DOHH2 (cell line): ENCODE measurements around the gene PTPN7.

Experiments used
- H3F3A ChIP-seq: fragments of 200-600 bp; sonication (generic), shearing (Covaris generic); 2 replicates; pipeline ENCODE4 v1.6.0; 2016; ENCODE audit warnings: antibody characterized with exemption, mild to moderate bottlenecking; ENCODE audit not compliant: control insufficient read depth, insufficient read depth
- H3K27ac ChIP-seq: fragments of 200-600 bp; sonication (generic); 2 replicates; pipeline ENCODE4 v1.5.1; 2014; ENCODE audit warnings: low read depth, mild to moderate bottlenecking, low read length, moderate library complexity
- H3K27me3 ChIP-seq: fragments of 200-600 bp; sonication (generic); 2 replicates; pipeline ENCODE4 v1.6.1; 2014; ENCODE audit warnings: mild to moderate bottlenecking, low read length, mixed read lengths; ENCODE audit not compliant: control insufficient read depth
- H3K36me3 ChIP-seq: fragments of 200-600 bp; sonication (generic); 2 replicates; pipeline ENCODE4 v1.6.1; 2014; ENCODE audit warnings: mild to moderate bottlenecking, low read length, moderate library complexity, mixed read lengths; ENCODE audit not compliant: control insufficient read depth
- H3K4me1 ChIP-seq: fragments of 200-600 bp; sonication (generic); 2 replicates; pipeline ENCODE4 v1.6.1; 2014; ENCODE audit warnings: mild to moderate bottlenecking, low read length, mixed read lengths; ENCODE audit not compliant: control insufficient read depth
- H3K4me2 ChIP-seq: fragments of 200-600 bp; sonication (generic); 2 replicates; pipeline ENCODE4 v1.6.0; 2014; ENCODE audit warnings: mild to moderate bottlenecking, low read length, moderate library complexity
- H3K4me3 ChIP-seq: fragments of 200-600 bp; sonication (generic); 2 replicates; pipeline ENCODE4 v1.5.1; 2014; ENCODE audit warnings: mild to moderate bottlenecking, low read length, mixed read lengths
- H3K79me2 ChIP-seq: fragments of 200-600 bp; sonication (generic); 2 replicates; pipeline ENCODE4 v1.6.1; 2014; ENCODE audit warnings: mild to moderate bottlenecking, low read length, mixed read lengths; ENCODE audit not compliant: control insufficient read depth
- H3K9me2 ChIP-seq: fragments of 200-600 bp; sonication (generic); replicated peaks from 2 replicates; pipeline ENCODE4 v1.6.1; 2014; ENCODE audit warnings: mild to moderate bottlenecking, low read length, mixed read lengths; ENCODE audit not compliant: control insufficient read depth
- H3K9me3 ChIP-seq: fragments of 200-600 bp; sonication (generic); 2 replicates; pipeline ENCODE4 v1.6.1; 2014; ENCODE audit warnings: antibody characterized with exemption, low read length, mixed read lengths; ENCODE audit not compliant: control insufficient read depth, insufficient read depth
- H4K20me1 ChIP-seq: fragments of 200-600 bp; sonication (generic); 2 replicates; pipeline ENCODE4 v1.6.0; 2014; ENCODE audit warnings: low read depth, mild to moderate bottlenecking, antibody characterized with exemption, low read length, moderate library complexity; ENCODE audit not compliant: control insufficient read depth, insufficient read depth
- CTCF ChIP-seq: fragments of 200-600 bp; sonication (generic); IDR thresholded peaks from one replicate; pipeline ENCODE4 v1.5.1; 2014; ENCODE audit warnings: antibody characterized with exemption, mild to moderate bottlenecking, low read depth, low read length; ENCODE audit not compliant: poor library complexity, severe bottlenecking
- EZH2phosphoT487 ChIP-seq: fragments of 200-600 bp; sonication (generic); IDR thresholded peaks from 2 replicates; pipeline ENCODE4 v1.6.1; 2017; ENCODE audit warnings: borderline replicate concordance, mild to moderate bottlenecking, antibody characterized with exemption, low read length, moderate library complexity, mixed read lengths

Gene PTPN7

DNA sequence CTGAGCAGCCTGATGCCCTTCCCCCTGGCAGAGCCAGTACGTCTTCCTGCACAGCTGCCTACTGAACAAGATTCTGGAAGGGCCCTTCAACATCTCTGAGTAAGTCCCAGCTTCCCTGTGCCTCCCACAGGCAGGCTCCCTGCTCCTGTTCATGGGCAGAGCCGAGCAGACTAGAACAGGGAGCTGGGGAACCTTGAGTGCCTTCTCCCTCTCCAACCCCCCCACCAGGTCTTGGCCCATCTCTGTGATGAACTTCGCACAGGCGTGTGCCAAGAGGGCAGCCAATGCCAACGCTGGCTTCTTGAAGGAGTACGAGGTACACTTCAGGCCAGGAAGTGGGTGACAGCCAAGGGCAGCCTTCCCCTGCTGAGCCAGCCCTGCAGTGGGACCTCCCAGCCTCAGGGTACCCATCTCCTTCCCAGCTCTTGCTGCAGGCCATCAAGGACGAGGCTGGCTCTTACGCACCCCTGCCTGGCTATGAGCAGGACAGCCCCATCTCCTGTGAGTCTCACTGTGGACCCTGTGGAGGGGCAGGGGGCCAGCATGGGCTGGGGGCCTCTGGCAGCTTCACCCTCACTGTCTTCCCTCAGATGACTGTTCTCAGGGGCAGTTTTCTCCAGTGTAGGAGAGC is 26.8 kb upstream of the PTPN7 start:
- Histone ChIP-seq H3K36me3 (no peaks in the 10 kb centered on the region), H3K27me3 (peaks cover 6% of the 10 kb centered on the region)

DNA sequence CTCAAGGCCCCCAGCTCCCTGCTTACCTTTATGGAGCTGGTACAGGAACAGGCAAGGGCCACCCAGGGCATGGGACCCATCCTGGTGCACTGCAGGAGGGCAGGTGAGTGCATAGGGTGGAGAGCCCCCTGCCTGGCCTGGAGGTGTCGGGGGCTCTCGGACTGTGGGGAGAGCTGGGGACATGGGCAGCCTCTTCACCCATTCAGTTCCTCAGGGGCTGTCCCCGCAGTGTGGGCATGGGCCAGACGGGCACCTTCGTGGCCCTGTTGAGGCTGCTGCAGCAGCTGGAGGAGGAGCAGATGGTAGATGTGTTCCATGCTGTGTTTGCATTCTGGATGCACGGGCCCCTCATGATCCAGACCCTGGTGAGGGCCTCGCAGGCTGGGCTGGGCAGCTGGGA is 25.9 kb upstream of the PTPN7 start:
- H3K4me3 ChIP-seq: no peak overlapping the region
- H3F3A ChIP-seq: no peaks in the 10 kb centered on the region
- H3K27ac ChIP-seq: no peak overlapping the region
- H3K36me3 ChIP-seq: no peaks in the 10 kb centered on the region
- TF ChIP-seq CTCF (no peak), EZH2phosphoT487 (no peak)
- no peak overlapping the region for H3K4me2 ChIP-seq
- no peaks in the 10 kb centered on the region for H4K20me1 ChIP-seq
- no peaks in the 10 kb centered on the region for H3K4me1 ChIP-seq
- H3K9me3 ChIP-seq: no peaks in the 10 kb centered on the region
- H3K27me3 ChIP-seq: peaks cover 11% of the 10 kb centered on the region
- H3K79me2 ChIP-seq: no peaks in the 10 kb centered on the region
- no peaks in the 10 kb centered on the region for H3K9me2 ChIP-seq

More for the DNA sequence above, 26.8 kb upstream of the PTPN7 start:
- H4K20me1 ChIP-seq: no peaks in the 10 kb centered on the region
- no peaks in the 10 kb centered on the region for H3F3A ChIP-seq
- H3K4me2 ChIP-seq: no peak overlapping the region
- no peaks in the 10 kb centered on the region for H3K9me2 ChIP-seq
- H3K9me3 ChIP-seq: no peaks in the 10 kb centered on the region
- H3K79me2 ChIP-seq: no peaks in the 10 kb centered on the region
- no peaks in the 10 kb centered on the region for H3K4me1 ChIP-seq
- no peak overlapping the region for H3K4me3 ChIP-seq
- H3K27ac ChIP-seq: no peak overlapping the region
- TF ChIP-seq EZH2phosphoT487 (no peak), CTCF (no peak)

DNA sequence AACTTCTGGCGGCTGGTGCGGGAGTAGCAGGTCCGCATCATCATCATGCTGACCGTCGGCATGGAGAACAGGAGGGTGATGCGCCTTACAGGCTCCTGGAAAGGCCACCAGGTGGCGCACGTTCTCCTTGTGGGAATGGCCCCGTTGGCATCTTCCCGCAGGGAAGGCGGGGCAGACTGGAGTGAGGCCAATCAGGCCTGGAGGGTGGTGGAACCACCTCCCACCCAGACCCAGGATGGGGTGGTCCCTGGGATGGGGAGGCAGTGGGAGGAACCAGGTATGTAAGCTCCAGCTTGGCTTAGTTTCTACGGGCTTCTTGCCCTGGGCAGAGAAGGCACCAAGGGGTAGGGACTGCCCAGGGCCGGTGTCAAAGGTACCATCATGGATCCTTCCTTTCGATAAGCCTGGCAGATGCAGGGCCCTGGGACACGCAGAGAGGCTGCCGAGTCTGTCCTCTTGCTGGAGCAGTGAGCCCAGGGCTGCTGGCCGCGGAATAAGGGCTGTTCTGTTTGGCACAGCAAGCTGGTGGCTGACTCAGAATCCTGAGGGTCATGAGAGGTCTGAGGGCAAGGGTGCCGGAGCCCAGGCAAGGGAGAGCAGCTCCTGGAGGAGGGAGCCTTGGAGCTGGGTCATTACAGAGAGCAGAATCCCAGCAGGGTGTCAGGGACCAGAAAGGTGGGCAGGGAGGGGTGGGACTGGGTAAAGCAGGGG is 24.5 kb upstream of the PTPN7 start:
- H4K20me1 ChIP-seq: no peaks in the 10 kb centered on the region
- no peak overlapping the region for H3K4me3 ChIP-seq
- H3K36me3 ChIP-seq: no peaks in the 10 kb centered on the region
- H3K4me1 ChIP-seq: no peaks in the 10 kb centered on the region
- H3K27ac ChIP-seq: no peak overlapping the region
- H3K27me3 ChIP-seq: peaks cover 11% of the 10 kb centered on the region
- H3F3A ChIP-seq: no peaks in the 10 kb centered on the region
- no peaks in the 10 kb centered on the region for H3K79me2 ChIP-seq
- H3K9me2 ChIP-seq: no peaks in the 10 kb centered on the region
- H3K9me3 ChIP-seq: no peaks in the 10 kb centered on the region
- H3K4me2 ChIP-seq: no peak overlapping the region
- TF ChIP-seq CTCF: peak; percentile 93
- no peak for TF ChIP-seq EZH2phosphoT487
